ENCODE data around the gene LTBP4.
"Not testable (repeated sequence)": the region's sequence is repeated elsewhere in the genome, so short reads cannot be mapped to it uniquely, and the experiment has no call there.

LTBP4 gene

GRCh38 chr19:40632311-40633036 lies 31.3 kb downstream of the LTBP4 start:
- DNase-seq, result no peak

GRCh38 chr19:40633207-40633606 lies 32.0 kb downstream of the LTBP4 start:
- no peak for DNase-seq

GRCh38 chr19:40638327-40638726 lies 37.2 kb downstream of the LTBP4 start:
- no peak for DNase-seq

GRCh38 chr19:40639638-40639982 lies 38.4 kb downstream of the LTBP4 start:
- DNase-seq, result no peak

- no peak for DNase-seq
Observed at GRCh38 chr19:40640744-40641143, 39.6 kb downstream of the LTBP4 start.

GRCh38 chr19:40641281-40641680 lies 40.1 kb downstream of the LTBP4 start:
- no peak for DNase-seq

- no peak for DNase-seq
Observed at GRCh38 chr19:40642051-40642706, 41.0 kb downstream of the LTBP4 start.

- no peak for DNase-seq
Observed at GRCh38 chr19:40642757-40643305, 41.7 kb downstream of the LTBP4 start.

- DNase-seq, result no peak
Observed at GRCh38 chr19:40646743-40647254, 45.6 kb downstream of the LTBP4 start.

- DNase-seq, result not testable (repeated sequence)
Observed at GRCh38 chr19:40649903-40650675, 48.9 kb downstream of the LTBP4 start.

GRCh38 chr19:40650749-40651305 lies 49.7 kb downstream of the LTBP4 start:
- DNase-seq, result no peak

- DNase-seq, result not testable (repeated sequence)
Observed at GRCh38 chr19:40652303-40652702, 51.1 kb downstream of the LTBP4 start.

- not testable (repeated sequence) for DNase-seq
Observed at GRCh38 chr19:40655684-40656083, 54.5 kb downstream of the LTBP4 start.

- DNase-seq, result no peak
Observed at GRCh38 chr19:40658031-40658430, 56.9 kb downstream of the LTBP4 start.

- DNase-seq, result no peak
Observed at GRCh38 chr19:40659116-40659515, 57.9 kb downstream of the LTBP4 start.

GRCh38 chr19:40659566-40659965 lies 58.4 kb downstream of the LTBP4 start:
- no peak for DNase-seq

- no peak for DNase-seq
Observed at GRCh38 chr19:40661616-40662015, 60.4 kb downstream of the LTBP4 start.

- peak; percentile 60 for DNase-seq
Observed at GRCh38 chr19:40662925-40663694, 61.9 kb downstream of the LTBP4 start.

GRCh38 chr19:40663695-40664692 lies 62.8 kb downstream of the LTBP4 start:
- no peak for DNase-seq

- DNase-seq, result no peak
Observed at GRCh38 chr19:40666803-40667438, 65.8 kb downstream of the LTBP4 start.
